Osteoblast (primary cell): ENCODE data around the gene SPATA1. TPM values are rescaled to one million over a fixed set of nuclear protein-coding genes. Genes with fewer than 3 reads are reported as not detected.

ENCODE experiments used
- DNase-seq: peaks from one replicate; pipeline ENCODE4 v3.0.0; 2011; ENCODE audit warnings: low spot score, mixed read lengths; ENCODE audit not compliant: insufficient read length; ENCODE audit errors: missing footprints
- H2AFZ ChIP-seq: 2 replicates; pipeline ENCODE4 v1.6.0; 2011; ENCODE audit warnings: mild to moderate bottlenecking, low read length
- H3K27ac ChIP-seq: 2 replicates; pipeline ENCODE4 v1.5.1; 2011; ENCODE audit warnings: mild to moderate bottlenecking, low read depth, low read length, moderate library complexity
- H3K27me3 ChIP-seq: 2 replicates; pipeline ENCODE4 v1.6.0; 2012; ENCODE audit warnings: mild to moderate bottlenecking, control low read depth, inconsistent platforms, low read length, moderate library complexity; ENCODE audit not compliant: insufficient read depth
- H3K36me3 ChIP-seq: 2 replicates; pipeline ENCODE4 v1.5.1; 2011; ENCODE audit warnings: mild to moderate bottlenecking, low read length, control low read depth, moderate library complexity; ENCODE audit not compliant: insufficient read depth
- H3K4me1 ChIP-seq: 2 replicates; pipeline ENCODE4 v1.5.1; 2011; ENCODE audit warnings: mild to moderate bottlenecking, low read length, control low read depth, moderate library complexity; ENCODE audit not compliant: insufficient read depth
- H3K4me2 ChIP-seq: 2 replicates; pipeline ENCODE4 v1.6.0; 2011; ENCODE audit warnings: mild to moderate bottlenecking, low read length; ENCODE audit not compliant: insufficient read depth
- H3K4me3 ChIP-seq: fragments of 200-600 bp; sonication (generic); 3 replicates; pipeline ENCODE4 v1.5.1; 2012; ENCODE audit warnings: mild to moderate bottlenecking, low read length, inconsistent platforms; ENCODE audit not compliant: insufficient read depth
- H3K79me2 ChIP-seq: 2 replicates; pipeline ENCODE4 v1.6.0; 2012; ENCODE audit warnings: mild to moderate bottlenecking, low read length, control low read depth, inconsistent platforms; ENCODE audit not compliant: insufficient read depth
- H3K9me3 ChIP-seq: 2 replicates; pipeline ENCODE4 v1.5.1; 2011; ENCODE audit warnings: low read depth, low read length, control low read depth
- H4K20me1 ChIP-seq: 2 replicates; pipeline ENCODE4 v1.6.0; 2012; ENCODE audit warnings: mild to moderate bottlenecking, low read length, control low read depth; ENCODE audit not compliant: insufficient read depth
- CTCF ChIP-seq: IDR thresholded peaks from 2 replicates; pipeline ENCODE4 v1.5.1; 2011; ENCODE audit warnings: mild to moderate bottlenecking, low read depth, low read length, moderate library complexity; ENCODE audit errors: extremely low read depth
- total RNA-seq: library from RNA; depleted of rRNA; stranded (reverse); fragments of >200 nt; gene quantifications from 2 replicates; pipeline ENCODE4 v1.2.3, GENCODE V29; 2012

SPATA1 gene
- total RNA-seq, 1 donor: 1.8 TPM

- peak within 1 kb of the TSS; percentile 95 for H2AFZ ChIP-seq
- peak within 1 kb of the TSS; percentile 90 for H3K4me2 ChIP-seq
- peaks cover 34% of the 10 kb centered on the region for H3K4me1 ChIP-seq
- no peaks in the 10 kb centered on the region for H3K9me3 ChIP-seq
- H4K20me1 ChIP-seq: no peaks in the 10 kb centered on the region
- peak within 1 kb of the TSS; percentile 96 for H3K27ac ChIP-seq
- H3K27me3 ChIP-seq: no peaks in the 10 kb centered on the region
- peaks cover 8% of the 10 kb centered on the region for H3K36me3 ChIP-seq
- H3K4me3 ChIP-seq: peak within 1 kb of the TSS; percentile 81
- H3K79me2 ChIP-seq: peaks cover 29% of the 10 kb centered on the region
- no peak for TF ChIP-seq CTCF
- DNase-seq: peak; percentile 96
Measured at GRCh38 chr1:84573967-84574842, 68.0 kb downstream of the SPATA1 start, which contains the start of gene CTBS. Gene CTBS, minus strand, starts transcription at chr1:84574440. Its CDS starts 25 bp downstream, at chr1:84574415.

GRCh38 chr1:84574936-84575335, 68.8 kb downstream of the SPATA1 start:
- Histone ChIP-seq H3K36me3 (peaks cover 2% of the 10 kb centered on the region), H3K4me1 (peaks cover 34% of the 10 kb centered on the region), H3K4me3 (peak overlapping the region; percentile 81), H4K20me1 (no peaks in the 10 kb centered on the region), H3K9me3 (no peaks in the 10 kb centered on the region), H3K4me2 (peak overlapping the region; percentile 90), H3K27me3 (no peaks in the 10 kb centered on the region), H3K27ac (peak overlapping the region; percentile 60), H3K79me2 (peaks cover 23% of the 10 kb centered on the region), H2AFZ (peak overlapping the region; percentile 95)
- DNase-seq: no peak
- TF ChIP-seq CTCF: no peak

GRCh38 chr1:84581648-84582047, 75.5 kb downstream of the SPATA1 start:
- no peaks in the 10 kb centered on the region for H3K9me3 ChIP-seq
- TF ChIP-seq CTCF: no peak
- H3K27me3 ChIP-seq: no peaks in the 10 kb centered on the region

GRCh38 chr1:84582802-84583587, 76.8 kb downstream of the SPATA1 start:
- DNase-seq: no peak
- no peaks in the 10 kb centered on the region for H3K79me2 ChIP-seq
- no peak overlapping the region for H3K27ac ChIP-seq
- H3K4me2 ChIP-seq: no peak overlapping the region
- no peaks in the 10 kb centered on the region for H3K4me1 ChIP-seq
- no peak overlapping the region for H2AFZ ChIP-seq
- no peaks in the 10 kb centered on the region for H3K36me3 ChIP-seq
- H4K20me1 ChIP-seq: no peaks in the 10 kb centered on the region
- H3K4me3 ChIP-seq: no peak overlapping the region
- H3K9me3 ChIP-seq: no peaks in the 10 kb centered on the region
- no peaks in the 10 kb centered on the region for H3K27me3 ChIP-seq
- no peak for TF ChIP-seq CTCF

More at GRCh38 chr1:84581648-84582047, 75.5 kb downstream of the SPATA1 start:
- DNase-seq: no peak
- Histone ChIP-seq H4K20me1 (no peaks in the 10 kb centered on the region), H2AFZ (no peak overlapping the region), H3K4me3 (no peak overlapping the region), H3K79me2 (no peaks in the 10 kb centered on the region), H3K36me3 (no peaks in the 10 kb centered on the region), H3K4me2 (no peak overlapping the region), H3K27ac (no peak overlapping the region), H3K4me1 (no peaks in the 10 kb centered on the region)
